ACC112 (cell line): ENCODE data around the gene TMTC1.

Experiments used
- H2AFZ ChIP-seq: fragments of 200-600 bp; sonication (generic); one replicate; pipeline ENCODE4 v1.6.0; 2017; ENCODE audit warnings: antibody characterized with exemption, low read length; ENCODE audit not compliant: unreplicated experiment
- H3K27ac ChIP-seq: fragments of 200-600 bp; sonication (generic); 2 replicates; pipeline ENCODE4 v1.5.1; 2014; ENCODE audit warnings: low read depth, mild to moderate bottlenecking, antibody characterized with exemption, low read length, moderate library complexity
- H3K27me3 ChIP-seq: fragments of 200-600 bp; sonication (generic); 2 replicates; pipeline ENCODE4 v1.6.1; 2014; ENCODE audit warnings: mild to moderate bottlenecking, antibody characterized with exemption, low read length, moderate library complexity, mixed read lengths; ENCODE audit not compliant: insufficient read depth
- H3K36me3 ChIP-seq: fragments of 200-600 bp; sonication (generic); 2 replicates; pipeline ENCODE4 v1.6.1; 2016; ENCODE audit warnings: mild to moderate bottlenecking, antibody characterized with exemption, low read length, moderate library complexity, mixed read lengths; ENCODE audit not compliant: insufficient read depth
- H3K4me1 ChIP-seq: fragments of 200-600 bp; sonication (generic); one replicate; pipeline ENCODE4 v1.6.1; 2016; ENCODE audit warnings: low read length, mixed read lengths; ENCODE audit not compliant: insufficient read depth, unreplicated experiment, control insufficient read depth
- H3K4me3 ChIP-seq: fragments of 200-600 bp; sonication (generic); 2 replicates; pipeline ENCODE4 v1.5.1; 2014; ENCODE audit warnings: mild to moderate bottlenecking, low read depth, low read length
- H3K79me2 ChIP-seq: fragments of 200-600 bp; sonication (generic); one replicate; pipeline ENCODE4 v1.6.0; 2016; ENCODE audit warnings: low read length; ENCODE audit not compliant: control insufficient read depth, unreplicated experiment, insufficient read depth

Gene TMTC1

DNA sequence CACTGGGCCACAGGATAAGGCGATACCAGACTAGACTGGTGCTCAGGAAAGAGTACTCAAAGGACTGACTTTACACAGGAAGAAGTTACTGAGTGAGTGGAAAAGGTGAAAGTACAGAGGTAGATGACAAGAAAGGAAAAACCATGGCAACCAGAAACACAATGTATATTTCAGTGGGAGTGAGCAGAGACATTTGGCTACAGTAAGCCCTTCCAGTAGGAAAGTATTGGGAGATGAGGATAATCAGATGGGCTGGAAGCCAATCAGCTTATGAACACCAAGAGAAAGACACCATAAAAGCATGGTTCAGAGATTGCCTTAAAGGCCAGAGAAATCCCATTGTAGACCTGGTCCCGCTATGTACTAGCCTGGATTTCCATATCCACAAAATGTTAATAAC is 51.6 kb downstream of the TMTC1 start:
- Histone ChIP-seq H3K27ac (peak overlapping the region; percentile 75), H3K4me1 (peaks cover 42% of the 10 kb centered on the region), H3K36me3 (peaks cover 28% of the 10 kb centered on the region; the same call in 1 of the 2 replicates), H3K27me3 (no peaks in the 10 kb centered on the region), H3K4me3 (no peak overlapping the region), H3K79me2 (peaks cover 68% of the 10 kb centered on the region), H2AFZ (no peak overlapping the region)

DNA sequence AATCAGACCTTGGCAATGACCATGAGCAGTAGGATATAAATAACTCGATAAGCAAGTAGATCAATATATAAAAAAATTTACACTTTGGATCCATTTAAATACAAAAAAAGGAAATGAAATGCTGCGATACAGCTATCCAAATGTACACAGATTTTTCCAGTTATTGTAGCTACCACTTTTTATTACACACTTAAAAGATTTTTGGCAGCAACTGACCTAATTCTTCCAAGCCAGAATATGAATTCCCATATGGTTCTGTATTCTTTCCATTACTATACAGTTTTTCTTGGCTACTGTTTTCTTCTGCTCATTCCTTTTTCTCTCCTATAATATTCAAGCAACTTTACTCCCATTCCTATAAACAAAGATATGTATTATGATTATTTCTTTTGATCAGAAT is 52.2 kb downstream of the TMTC1 start:
- peak overlapping the region; percentile 75 for H3K27ac ChIP-seq
- no peaks in the 10 kb centered on the region for H3K27me3 ChIP-seq
- H3K4me1 ChIP-seq = peaks cover 44% of the 10 kb centered on the region
- H3K79me2 ChIP-seq = peaks cover 63% of the 10 kb centered on the region
- H2AFZ ChIP-seq = no peak overlapping the region
- H3K36me3 ChIP-seq = peaks cover 23% of the 10 kb centered on the region; the same call in 1 of the 2 replicates
- H3K4me3 ChIP-seq = no peak overlapping the region

DNA sequence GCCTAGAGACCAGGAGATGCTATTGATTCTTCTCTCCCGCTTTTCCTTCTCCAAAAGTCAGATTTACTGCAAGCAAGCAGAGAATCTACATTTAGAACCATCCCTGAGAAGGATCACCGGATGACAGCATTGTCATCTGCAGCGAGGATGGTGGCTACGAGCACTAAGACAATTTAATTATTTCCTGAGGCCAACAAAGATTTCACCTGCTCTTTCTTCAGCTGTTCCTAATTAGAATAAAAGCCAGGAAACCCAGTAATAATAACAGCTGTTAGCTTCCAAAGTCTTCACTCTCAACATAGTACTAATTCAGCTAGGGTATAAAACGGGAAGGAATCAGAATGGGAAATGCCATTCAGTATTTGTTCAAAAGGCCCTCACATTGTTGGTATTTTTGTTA is 53.3 kb downstream of the TMTC1 start:
- H3K27me3 ChIP-seq = no peaks in the 10 kb centered on the region

DNA sequence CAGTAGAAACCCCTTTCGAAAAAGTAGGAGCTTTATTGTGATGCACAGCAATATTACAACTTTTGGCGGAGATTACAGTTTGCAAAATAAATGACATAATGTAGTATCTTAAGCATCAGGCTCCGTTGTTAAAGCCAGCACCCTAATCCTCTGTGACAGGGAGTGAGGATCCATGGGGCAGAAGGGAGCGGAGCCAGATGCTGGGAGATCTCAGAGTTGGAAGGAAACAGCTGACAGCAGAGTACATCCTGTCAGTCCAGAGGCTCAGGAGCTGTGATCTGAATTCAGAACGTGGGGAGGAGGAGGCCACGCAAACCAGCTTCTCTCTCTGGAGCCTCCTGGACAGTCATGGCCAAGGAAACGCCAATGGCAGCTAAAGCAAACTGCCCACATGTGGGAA is 55.7 kb downstream of the TMTC1 start:
- Histone ChIP-seq H2AFZ (no peak overlapping the region), H3K27ac (peak overlapping the region; percentile 64), H3K27me3 (no peaks in the 10 kb centered on the region), H3K4me3 (no peak overlapping the region), H3K36me3 (peaks cover 19% of the 10 kb centered on the region), H3K79me2 (peaks cover 64% of the 10 kb centered on the region), H3K4me1 (peaks cover 53% of the 10 kb centered on the region)

More for the DNA sequence above, 53.3 kb downstream of the TMTC1 start:
- Histone ChIP-seq H3K4me3 (no peak overlapping the region), H3K4me1 (peaks cover 53% of the 10 kb centered on the region), H3K27ac (no peak overlapping the region), H2AFZ (no peak overlapping the region), H3K79me2 (peaks cover 59% of the 10 kb centered on the region), H3K36me3 (peaks cover 17% of the 10 kb centered on the region; the same call in 1 of the 2 replicates)

DNA sequence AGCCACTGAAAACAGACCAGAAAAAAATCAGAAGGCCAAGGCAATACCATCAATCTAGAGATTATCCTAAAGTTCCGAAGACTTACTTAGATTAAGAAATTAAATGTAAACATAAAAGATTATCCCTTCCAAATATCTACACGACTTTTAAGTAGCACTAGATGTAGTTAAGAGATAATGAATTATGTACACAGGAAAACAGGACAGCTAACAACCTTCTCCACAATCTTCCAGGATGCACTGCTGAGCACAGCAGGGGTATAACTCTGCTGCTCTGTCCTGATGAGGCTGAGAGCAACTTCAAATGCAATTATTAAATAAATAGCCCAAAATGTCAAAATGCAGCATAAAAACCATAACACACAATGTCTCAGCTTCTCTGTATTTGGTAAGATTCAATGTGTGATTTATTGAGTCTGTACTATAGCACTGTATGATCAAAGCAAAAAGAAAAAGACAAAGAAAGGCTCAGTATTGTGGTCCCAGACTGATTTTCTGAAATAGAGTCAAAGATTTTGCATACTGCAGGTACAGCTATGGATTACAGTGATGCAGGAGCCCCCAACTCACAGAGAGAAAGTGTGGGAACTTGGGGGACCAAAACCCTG is 56.9 kb downstream of the TMTC1 start:
- Histone ChIP-seq H3K79me2 (peaks cover 61% of the 10 kb centered on the region), H3K27me3 (no peaks in the 10 kb centered on the region), H3K36me3 (peaks cover 12% of the 10 kb centered on the region), H2AFZ (no peak overlapping the region), H3K4me3 (0 out of 2 replicates have a peak overlapping the region, but pooled peaks have one; percentile 40), H3K27ac (peak overlapping the region; percentile 100), H3K4me1 (peaks cover 41% of the 10 kb centered on the region)

DNA sequence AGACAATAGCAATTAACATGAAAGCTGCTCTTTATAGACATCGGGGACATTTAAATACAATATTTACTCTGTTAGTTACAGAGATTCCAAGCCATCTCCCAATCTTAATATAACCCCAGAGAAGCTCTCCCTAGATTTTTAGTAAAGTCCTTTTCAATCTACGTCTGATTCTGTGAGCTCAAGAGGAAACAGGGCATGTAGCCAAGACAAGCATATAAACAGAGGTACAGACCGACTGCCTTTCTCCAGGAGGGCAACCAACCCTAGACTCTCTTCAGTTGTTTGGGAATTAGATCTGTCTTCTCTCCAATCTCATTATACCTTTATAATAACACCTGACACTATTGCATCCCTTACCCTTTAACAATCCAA is 57.4 kb downstream of the TMTC1 start:
- H3K27me3 ChIP-seq = no peaks in the 10 kb centered on the region
- H3K4me3 ChIP-seq = peak overlapping the region; percentile 40
- H3K27ac ChIP-seq = peak overlapping the region; percentile 100
- peaks cover 62% of the 10 kb centered on the region for H3K79me2 ChIP-seq
- peaks cover 12% of the 10 kb centered on the region for H3K36me3 ChIP-seq
- no peak overlapping the region for H2AFZ ChIP-seq
- peaks cover 37% of the 10 kb centered on the region for H3K4me1 ChIP-seq

DNA sequence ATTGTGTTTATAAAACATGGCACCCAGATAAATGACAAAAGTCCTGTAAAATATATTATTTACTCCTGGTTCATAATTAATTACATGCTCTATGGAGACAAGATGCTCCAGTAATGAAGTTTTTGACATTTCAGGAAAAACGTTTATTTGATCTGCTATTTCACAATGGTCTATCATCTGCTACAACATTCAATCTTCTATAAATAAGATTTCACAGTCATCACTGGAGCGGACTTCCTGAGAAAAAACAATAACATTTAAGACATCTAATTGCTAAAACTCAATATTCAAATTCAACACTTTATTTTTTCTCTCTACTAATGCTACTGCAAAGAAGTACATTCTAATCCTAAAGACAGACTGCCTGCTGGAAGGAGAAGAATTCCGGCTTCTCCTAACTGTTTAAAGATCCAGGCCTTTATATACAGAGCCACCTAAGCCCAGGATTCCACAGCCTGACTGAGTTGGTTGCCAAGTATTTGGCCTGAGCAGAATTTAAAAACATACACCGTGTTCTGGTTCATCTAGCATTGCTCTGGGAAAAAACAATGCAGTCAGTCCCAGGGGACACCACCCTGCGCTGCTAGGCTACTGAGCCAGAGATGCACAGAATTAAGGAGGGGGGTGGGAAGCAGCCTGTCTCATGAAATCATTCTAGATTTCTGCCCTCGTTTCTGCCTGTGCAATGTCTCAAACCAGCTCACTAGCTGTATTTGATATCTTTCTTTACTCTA is 58.0 kb downstream of the TMTC1 start:
- Histone ChIP-seq H3K27ac (peak overlapping the region; percentile 100), H3K4me3 (peak overlapping the region; percentile 40), H3K4me1 (peaks cover 37% of the 10 kb centered on the region), H3K79me2 (peaks cover 65% of the 10 kb centered on the region), H2AFZ (no peak overlapping the region), H3K27me3 (no peaks in the 10 kb centered on the region), H3K36me3 (peaks cover 12% of the 10 kb centered on the region)

DNA sequence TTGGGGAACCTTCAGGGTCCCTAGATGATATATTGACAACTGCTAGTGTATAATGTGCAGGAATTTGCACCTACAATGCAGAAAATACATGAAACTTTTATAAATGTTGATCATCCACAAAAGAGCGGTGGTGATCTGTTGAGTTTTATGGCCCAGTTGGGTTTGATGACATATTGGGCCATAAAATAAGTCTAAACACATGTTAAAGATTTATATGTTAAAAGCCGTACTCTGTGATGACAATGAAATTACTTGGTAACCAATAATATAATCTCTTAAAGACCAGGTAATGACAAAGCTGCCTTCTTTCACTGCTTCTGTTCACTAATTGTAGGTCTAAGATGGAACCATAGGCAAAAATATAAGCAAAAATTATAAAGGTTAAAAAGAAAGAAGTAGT is 61.6 kb downstream of the TMTC1 start:
- Histone ChIP-seq H3K4me3 (no peak overlapping the region), H3K79me2 (peaks cover 62% of the 10 kb centered on the region), H2AFZ (no peak overlapping the region), H3K4me1 (peaks cover 60% of the 10 kb centered on the region), H3K27ac (no peak overlapping the region; the same call in 1 of the 2 replicates), H3K27me3 (no peaks in the 10 kb centered on the region), H3K36me3 (peaks cover 28% of the 10 kb centered on the region)

DNA sequence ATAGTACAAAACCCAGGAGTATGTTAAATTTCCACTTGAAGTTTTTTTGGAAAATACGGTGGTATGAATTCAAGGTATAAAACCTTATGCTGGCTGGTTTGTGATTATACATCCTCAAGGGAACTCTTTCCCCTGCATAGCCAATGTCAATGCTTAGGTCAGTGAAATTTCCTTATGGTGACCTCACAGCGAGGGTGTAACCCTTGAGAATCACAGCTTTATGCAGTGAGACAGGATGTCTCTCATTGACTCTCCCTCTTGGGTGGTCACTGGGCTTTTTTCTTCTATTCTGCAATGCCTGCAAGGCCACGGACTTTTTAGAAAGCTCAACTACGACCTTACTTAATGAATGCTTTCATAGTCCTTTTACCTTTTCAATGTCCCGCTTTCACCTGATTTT is 64.4 kb downstream of the TMTC1 start:
- Histone ChIP-seq H2AFZ (no peak overlapping the region), H3K79me2 (peaks cover 68% of the 10 kb centered on the region), H3K4me1 (peaks cover 49% of the 10 kb centered on the region), H3K36me3 (peaks cover 27% of the 10 kb centered on the region), H3K27me3 (no peaks in the 10 kb centered on the region), H3K4me3 (no peak overlapping the region), H3K27ac (peak overlapping the region; percentile 41; the same call in 1 of the 2 replicates)

DNA sequence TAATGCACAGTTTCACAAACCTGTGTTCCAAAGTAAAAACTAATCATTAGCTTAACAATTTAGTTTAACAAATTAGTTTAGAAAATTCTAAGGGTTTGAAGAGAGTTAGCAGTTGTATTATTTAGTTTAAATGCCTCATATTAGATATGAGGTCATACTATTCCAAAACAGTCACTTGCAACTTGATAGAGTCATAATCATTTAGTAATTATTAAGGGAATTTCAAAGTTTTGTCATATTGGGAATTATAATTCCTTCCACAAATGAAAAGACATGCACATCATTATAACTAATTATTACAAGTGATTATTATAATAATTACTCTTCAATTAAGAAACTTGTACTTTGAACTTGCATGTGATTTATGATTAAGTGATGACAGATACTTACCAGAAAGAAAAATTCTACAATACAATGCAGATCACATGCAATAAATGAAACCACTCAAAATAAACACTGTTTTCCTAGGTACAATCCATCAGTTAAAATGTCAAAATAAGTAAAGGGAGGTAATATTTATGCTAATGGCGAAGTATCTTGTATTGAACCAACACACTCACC is 66.1 kb downstream of the TMTC1 start:
- peaks cover 24% of the 10 kb centered on the region for H3K36me3 ChIP-seq
- H3K27ac ChIP-seq = peak overlapping the region; percentile 55; the same call in 1 of the 2 replicates
- peaks cover 54% of the 10 kb centered on the region for H3K4me1 ChIP-seq
- H3K4me3 ChIP-seq = no peak overlapping the region
- H3K27me3 ChIP-seq = no peaks in the 10 kb centered on the region
- peaks cover 61% of the 10 kb centered on the region for H3K79me2 ChIP-seq
- no peak overlapping the region for H2AFZ ChIP-seq
